Measurements from ENCODE around the gene CSF1. TPM values are rescaled to one million over a fixed set of nuclear protein-coding genes. Genes with fewer than 3 reads are reported as not detected.

CSF1 gene
- polyA plus RNA-seq, 1 donor (not counting 4 experiments of a cell fraction or from before 2014, with no cell fraction given), result 1.8 TPM

GRCh38 chr1:109881906-109882287 lies 28.8 kb upstream of the CSF1 start:
- DNase-seq (ENCODE audit: low read depth, low spot score) (no peak), FAIRE-seq (no peak)
- Histone ChIP-seq H3K79me2 (ENCODE audit: control insufficient read depth, insufficient read depth, low read length) (no peaks in the 10 kb centered on the region), H3K9me1 (ENCODE audit: control insufficient read depth, extremely low read depth, insufficient read depth, low read length) (no peaks in the 10 kb centered on the region), H3K27me3 (ENCODE audit: control insufficient read depth, extremely low read depth, insufficient read depth, low read length) (peaks cover 6% of the 10 kb centered on the region), H3K4me3 (ENCODE audit: control insufficient read depth in 2 of 3, extremely low read depth in 1 of 3, insufficient read depth in 2 of 3, low read depth in 1 of 3, low read length in 3 of 3) (no peak overlapping the region), H3K4me1 (ENCODE audit: control insufficient read depth, extremely low read depth, insufficient read depth, low read length) (no peaks in the 10 kb centered on the region), H3K4me2 (ENCODE audit: control insufficient read depth, extremely low read depth, insufficient read depth, low read depth, low read length) (no peak overlapping the region), H3K9me3 (ENCODE audit: control insufficient read depth, low read depth, low read length) (no peaks in the 10 kb centered on the region), H3K27ac (ENCODE audit: control insufficient read depth, insufficient read depth, low read length) (no peak overlapping the region), H4K20me1 (ENCODE audit: control insufficient read depth, extremely low read depth, insufficient read depth, low read length) (no peaks in the 10 kb centered on the region), H3K36me3 (ENCODE audit: control insufficient read depth in 2 of 2, extremely low read depth in 1 of 2, insufficient read depth in 2 of 2, low read length in 2 of 2) (no peaks in the 10 kb centered on the region), H2AFZ (ENCODE audit: control insufficient read depth, low read length) (no peak overlapping the region), H3K9ac (ENCODE audit: control insufficient read depth, extremely low read depth, insufficient read depth, low read length) (no peak overlapping the region)
- no peak for TF ChIP-seq EZH2 (IDR thresholded peaks at IDR 0.05; ENCODE audit: low read length)
- TF ChIP-seq, protein P1, sequence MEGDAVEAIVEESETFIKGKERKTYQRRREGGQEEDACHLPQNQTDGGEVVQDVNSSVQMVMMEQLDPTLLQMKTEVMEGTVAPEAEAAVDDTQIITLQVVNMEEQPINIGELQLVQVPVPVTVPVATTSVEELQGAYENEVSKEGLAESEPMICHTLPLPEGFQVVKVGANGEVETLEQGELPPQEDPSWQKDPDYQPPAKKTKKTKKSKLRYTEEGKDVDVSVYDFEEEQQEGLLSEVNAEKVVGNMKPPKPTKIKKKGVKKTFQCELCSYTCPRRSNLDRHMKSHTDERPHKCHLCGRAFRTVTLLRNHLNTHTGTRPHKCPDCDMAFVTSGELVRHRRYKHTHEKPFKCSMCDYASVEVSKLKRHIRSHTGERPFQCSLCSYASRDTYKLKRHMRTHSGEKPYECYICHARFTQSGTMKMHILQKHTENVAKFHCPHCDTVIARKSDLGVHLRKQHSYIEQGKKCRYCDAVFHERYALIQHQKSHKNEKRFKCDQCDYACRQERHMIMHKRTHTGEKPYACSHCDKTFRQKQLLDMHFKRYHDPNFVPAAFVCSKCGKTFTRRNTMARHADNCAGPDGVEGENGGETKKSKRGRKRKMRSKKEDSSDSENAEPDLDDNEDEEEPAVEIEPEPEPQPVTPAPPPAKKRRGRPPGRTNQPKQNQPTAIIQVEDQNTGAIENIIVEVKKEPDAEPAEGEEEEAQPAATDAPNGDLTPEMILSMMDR (optimal IDR thresholded peaks at IDR 0.05 in 1 of 3, IDR thresholded peaks at IDR 0.05 in 1 of 3, conservative IDR thresholded peaks at IDR 0.05 in 1 of 3; ENCODE audit: extremely low read depth in 1 of 3, insufficient read depth in 2 of 3, low read length in 3 of 3), result no peak
- dilution Hi-C loops (cut with MboI; ENCODE audit: extremely low pct_ligation_motif_present, low sequenced_read_pairs), result no loop called here

GRCh38 chr1:109882288-109883245 lies 28.1 kb upstream of the CSF1 start:
- Histone ChIP-seq H3K9me3 (ENCODE audit: control insufficient read depth, low read depth, low read length) (no peaks in the 10 kb centered on the region), H3K4me1 (ENCODE audit: control insufficient read depth, extremely low read depth, insufficient read depth, low read length) (no peaks in the 10 kb centered on the region), H3K27ac (ENCODE audit: control insufficient read depth, insufficient read depth, low read length) (no peak overlapping the region), H3K9me1 (ENCODE audit: control insufficient read depth, extremely low read depth, insufficient read depth, low read length) (no peaks in the 10 kb centered on the region), H3K79me2 (ENCODE audit: control insufficient read depth, insufficient read depth, low read length) (no peaks in the 10 kb centered on the region), H3K27me3 (ENCODE audit: control insufficient read depth, extremely low read depth, insufficient read depth, low read length) (peaks cover 6% of the 10 kb centered on the region), H3K36me3 (ENCODE audit: control insufficient read depth in 2 of 2, extremely low read depth in 1 of 2, insufficient read depth in 2 of 2, low read length in 2 of 2) (no peaks in the 10 kb centered on the region), H3K4me2 (ENCODE audit: control insufficient read depth, extremely low read depth, insufficient read depth, low read depth, low read length) (no peak overlapping the region), H2AFZ (ENCODE audit: control insufficient read depth, low read length) (no peak overlapping the region), H4K20me1 (ENCODE audit: control insufficient read depth, extremely low read depth, insufficient read depth, low read length) (no peaks in the 10 kb centered on the region), H3K9ac (ENCODE audit: control insufficient read depth, extremely low read depth, insufficient read depth, low read length) (no peak overlapping the region), H3K4me3 (ENCODE audit: control insufficient read depth in 2 of 3, extremely low read depth in 1 of 3, insufficient read depth in 2 of 3, low read depth in 1 of 3, low read length in 3 of 3) (no peak overlapping the region)
- dilution Hi-C loops (cut with MboI; ENCODE audit: extremely low pct_ligation_motif_present, low sequenced_read_pairs), result no loop called here
- FAIRE-seq (no peak), DNase-seq (ENCODE audit: low read depth, low spot score) (no peak)
- TF ChIP-seq, protein P1 (optimal IDR thresholded peaks at IDR 0.05 in 1 of 3, IDR thresholded peaks at IDR 0.05 in 1 of 3, conservative IDR thresholded peaks at IDR 0.05 in 1 of 3; ENCODE audit: extremely low read depth in 1 of 3, insufficient read depth in 2 of 3, low read length in 3 of 3), result no peak
- TF ChIP-seq EZH2 (IDR thresholded peaks at IDR 0.05; ENCODE audit: low read length), result no peak

All from keratinocyte (primary cell).